K562 (cell line): Measurements from ENCODE around the gene MOB3B.

Experiments
- FOXA1 ChIP-seq: fragments of 450-650 bp; IDR thresholded peaks from 2 replicates; pipeline ENCODE4 v1.6.1; 2016; ENCODE audit warnings: mild to moderate bottlenecking, borderline replicate concordance
- RFX5 ChIP-seq: IDR thresholded peaks from 2 replicates; pipeline ENCODE4 v1.6.1; 2011; ENCODE audit warnings: low read depth, mild to moderate bottlenecking, improper control_type of control experiment, low read length
- ZNF274 ChIP-seq: IDR thresholded peaks from 2 replicates; pipeline ENCODE4 v1.6.1; 2011; ENCODE audit warnings: low read depth, mild to moderate bottlenecking, low read length, moderate library complexity, borderline replicate concordance

- TF ChIP-seq ZNF274: no peak
- TF ChIP-seq FOXA1: no peak
- no peak for TF ChIP-seq RFX5
Observed at GRCh38 chr9:27529316-27530278, at the start of gene MOB3B.
